Stimulated activated CD4-positive, alpha-beta T cell treated with anti-CD3 and anti-CD28 coated beads, Interleukin-15, amount 100 ng/mL, for 48 hours (primary cell): ENCODE measurements around the gene C1orf216.
"Not testable (repeated sequence)": the region's sequence is repeated elsewhere in the genome, so short reads cannot be mapped to it uniquely, and the experiment has no call there.

Experiments used
- DNase-seq, 2 donors: peaks; one replicate each; pipeline ENCODE4 v3.0.0-alpha.2; 2020; ENCODE audit warnings: low read depth in 2 of 2

Gene C1orf216

DNA sequence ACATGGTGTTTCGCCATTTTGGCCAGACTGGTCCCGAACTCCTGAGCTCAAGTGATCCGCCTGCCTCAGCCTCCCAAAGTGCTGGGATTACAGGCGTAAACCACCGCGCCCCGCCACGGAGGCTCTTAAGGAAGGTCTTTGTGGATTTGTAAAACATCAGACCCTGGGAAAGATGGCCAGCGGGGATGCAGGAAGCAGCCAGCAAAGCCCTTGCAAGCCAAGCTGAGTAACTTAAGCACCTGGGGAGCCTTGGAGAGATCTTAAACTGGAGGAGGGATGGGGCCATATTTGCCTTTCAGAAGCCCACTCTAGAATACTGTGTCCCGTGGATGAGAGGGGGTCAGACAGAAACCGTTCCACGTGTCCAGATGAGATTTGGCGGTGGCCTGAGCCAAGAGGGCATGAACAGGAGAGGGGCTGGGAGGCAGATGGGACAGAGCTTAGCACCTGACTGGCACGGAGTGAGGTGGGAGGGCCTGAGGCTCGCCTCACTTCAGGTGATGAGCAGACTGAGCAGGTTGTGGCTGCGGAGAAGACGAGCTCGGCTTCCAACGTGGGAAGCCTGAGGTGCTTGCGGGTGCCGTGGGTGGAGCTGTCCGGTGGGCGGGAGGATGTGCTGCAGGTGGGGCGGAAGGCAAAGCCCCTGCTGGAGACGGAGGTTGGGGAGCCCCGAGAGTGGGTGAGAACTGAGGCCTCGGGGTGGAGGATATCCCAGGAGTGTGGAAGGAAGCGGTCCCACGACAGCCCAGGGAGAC, 11.7 kb downstream of the C1orf216 start:
- DNase-seq, result no peak

DNA sequence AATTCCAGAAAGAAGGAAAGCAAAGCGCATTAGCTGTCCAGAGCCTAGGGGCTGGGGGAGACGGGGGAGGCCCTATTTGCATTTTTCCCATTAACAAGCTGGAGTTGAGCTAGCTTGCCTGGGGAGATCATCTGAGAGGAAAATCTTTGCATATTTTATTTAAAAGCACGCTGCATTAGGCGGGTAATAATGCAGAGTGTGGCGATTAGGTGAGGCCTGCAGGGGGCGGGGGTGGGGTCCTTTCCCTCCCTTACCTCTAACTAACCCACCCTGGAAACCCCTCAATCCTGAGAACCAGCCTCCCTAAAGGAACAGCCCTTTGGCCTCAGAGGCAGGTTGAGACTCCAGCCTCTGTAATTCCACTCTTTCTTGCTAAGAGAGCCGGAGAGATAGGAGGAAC, 16.2 kb downstream of the C1orf216 start:
- no peak for DNase-seq

DNA sequence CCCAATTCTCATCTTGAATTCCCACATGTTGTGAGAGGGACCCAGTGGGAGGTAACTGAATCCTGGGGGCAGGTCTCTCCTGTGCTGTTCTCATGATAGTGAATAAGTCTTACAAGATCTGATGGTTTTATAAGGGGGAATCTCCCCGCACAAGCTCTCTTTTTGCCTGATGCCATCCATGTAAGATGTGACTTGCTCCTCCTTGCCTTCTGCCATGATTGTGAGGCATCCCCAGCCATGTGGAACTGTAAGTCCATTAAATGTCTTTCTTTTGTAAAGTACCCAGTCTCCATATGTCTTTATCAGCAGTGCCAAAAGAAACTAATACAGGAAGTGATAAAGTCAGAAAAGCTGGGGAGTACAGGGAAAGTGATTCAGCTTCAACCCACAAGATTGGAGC, 19.5 kb downstream of the C1orf216 start:
- DNase-seq, result not testable (repeated sequence)

DNA sequence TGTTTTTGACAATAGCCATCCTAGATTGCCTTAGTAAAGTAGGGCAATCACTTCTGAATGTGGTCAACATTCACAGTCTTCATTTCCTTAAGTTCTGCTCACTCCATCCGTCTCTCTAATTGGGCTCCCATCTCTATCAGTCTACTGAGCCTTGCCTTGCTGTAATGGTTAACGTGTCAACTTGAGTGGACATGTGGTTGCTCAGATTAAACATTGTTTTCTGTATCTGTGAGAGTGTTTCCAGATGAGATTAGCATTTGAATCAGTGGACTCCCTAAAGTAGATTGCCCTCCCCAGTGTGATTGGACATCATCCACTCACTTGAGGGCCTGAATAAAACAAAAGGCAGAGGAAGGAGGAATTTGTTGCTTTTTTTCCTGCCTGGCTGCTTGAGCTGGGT, 26.4 kb downstream of the C1orf216 start:
- DNase-seq, result no peak

DNA sequence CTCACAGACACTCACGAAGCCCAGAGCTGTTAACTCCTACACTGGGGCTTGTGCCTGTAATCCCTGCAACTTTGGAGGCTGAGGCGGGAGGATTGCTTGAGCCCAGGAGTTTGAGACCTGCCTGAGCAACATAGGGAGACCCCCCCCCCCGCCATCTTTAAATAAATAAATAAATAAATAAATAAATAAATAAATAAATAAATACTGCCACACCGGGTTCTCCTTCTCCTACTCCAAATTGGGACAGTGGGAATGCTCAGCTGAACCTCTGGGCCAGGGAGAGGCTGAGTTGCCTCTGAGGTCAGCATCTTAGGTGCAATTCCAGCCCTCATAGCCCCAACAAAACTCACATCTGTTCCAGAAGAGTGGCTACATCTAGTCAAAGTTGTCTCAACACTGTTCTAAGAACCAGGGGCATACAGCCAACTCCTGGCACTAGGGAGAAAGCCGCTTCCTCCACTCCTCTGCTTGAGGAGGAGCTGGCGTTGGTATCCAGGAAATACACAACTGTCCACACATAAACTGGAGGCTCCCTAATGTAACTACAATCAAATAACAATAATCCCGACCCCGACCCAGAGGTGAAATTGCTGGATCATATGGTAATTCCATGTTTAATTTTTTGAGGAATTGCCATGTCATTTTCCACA, 27.0 kb downstream of the C1orf216 start:
- no peak for DNase-seq

DNA sequence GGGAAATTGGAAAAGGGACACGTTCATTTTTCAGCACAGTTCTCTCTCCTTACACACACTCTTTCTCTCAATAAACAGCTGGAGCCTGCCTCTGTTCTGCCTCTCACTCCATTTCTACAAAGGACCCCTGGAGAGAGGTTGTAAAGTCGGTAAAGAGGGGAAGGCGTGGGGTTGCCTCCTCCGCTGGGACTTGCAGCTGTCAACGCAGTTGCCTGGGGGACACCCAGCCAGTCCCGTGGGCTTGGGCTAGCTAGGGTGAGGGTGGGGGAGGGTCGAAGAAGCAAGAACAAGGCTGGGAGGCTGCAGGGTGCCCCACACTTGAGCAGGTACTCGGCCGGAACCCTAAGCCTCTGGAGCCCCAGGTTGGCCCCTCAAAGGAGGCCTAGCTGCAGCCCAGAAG, 27.6 kb downstream of the C1orf216 start:
- no peak for DNase-seq

DNA sequence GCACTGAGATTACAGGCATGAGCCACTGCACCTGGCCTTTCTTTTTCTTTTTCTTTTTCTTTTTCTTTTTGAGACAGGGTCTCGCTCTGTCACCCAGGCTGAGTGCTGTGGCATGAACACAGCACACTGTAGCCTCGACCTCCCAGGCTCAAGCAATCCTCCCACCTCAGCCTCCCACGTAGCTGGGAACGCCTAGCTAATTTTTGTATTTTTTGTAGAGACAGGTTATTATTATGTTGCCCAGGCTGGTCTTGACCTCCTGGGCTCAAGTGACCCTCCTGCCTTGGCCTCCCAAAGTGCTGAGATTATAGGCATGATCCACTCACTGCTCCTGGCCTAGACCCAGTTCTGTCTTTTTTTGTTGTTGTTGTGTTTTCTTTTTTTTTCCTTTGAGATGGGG, 28.6 kb downstream of the C1orf216 start:
- not testable (repeated sequence) for DNase-seq

DNA sequence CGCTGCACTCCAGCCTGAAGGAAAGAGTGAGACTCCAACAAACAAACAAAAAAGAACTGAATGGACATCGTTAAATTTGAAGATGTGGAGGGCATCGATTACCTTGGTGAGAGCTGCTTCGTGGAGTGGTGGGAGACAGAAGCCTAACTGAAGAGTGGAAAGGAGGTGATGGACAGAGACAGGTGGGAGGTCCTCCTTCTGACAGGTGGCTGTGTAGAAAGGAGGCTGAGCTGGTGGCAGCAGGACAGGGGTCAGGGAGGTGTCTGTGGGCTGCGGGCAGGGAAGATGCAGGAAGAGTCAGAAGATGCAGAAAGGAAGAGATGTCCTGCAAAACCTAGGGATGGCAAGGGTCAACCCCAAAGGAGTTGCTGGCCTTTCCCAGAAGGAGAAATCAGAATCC, 30.5 kb downstream of the C1orf216 start:
- DNase-seq, result no peak

DNA sequence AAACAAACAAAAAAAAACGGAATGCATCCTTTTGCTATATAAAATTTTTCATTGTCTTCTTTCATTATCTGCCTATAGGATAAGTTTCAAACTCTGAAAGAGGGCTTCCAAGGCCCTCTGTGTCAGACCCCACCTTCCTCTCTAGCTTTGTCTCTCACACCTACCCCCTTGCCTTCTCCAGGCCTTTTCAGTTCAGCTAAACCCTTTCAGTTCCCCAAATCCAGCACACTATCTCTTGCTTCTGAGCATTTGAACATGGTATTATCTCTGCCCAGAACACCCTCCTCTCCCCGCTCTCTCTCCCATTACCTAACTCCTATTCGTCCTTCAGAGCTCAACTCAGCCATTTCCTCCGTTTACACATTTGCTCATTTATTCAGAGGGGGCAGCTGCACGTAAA, 35.7 kb downstream of the C1orf216 start:
- DNase-seq, result no peak

DNA sequence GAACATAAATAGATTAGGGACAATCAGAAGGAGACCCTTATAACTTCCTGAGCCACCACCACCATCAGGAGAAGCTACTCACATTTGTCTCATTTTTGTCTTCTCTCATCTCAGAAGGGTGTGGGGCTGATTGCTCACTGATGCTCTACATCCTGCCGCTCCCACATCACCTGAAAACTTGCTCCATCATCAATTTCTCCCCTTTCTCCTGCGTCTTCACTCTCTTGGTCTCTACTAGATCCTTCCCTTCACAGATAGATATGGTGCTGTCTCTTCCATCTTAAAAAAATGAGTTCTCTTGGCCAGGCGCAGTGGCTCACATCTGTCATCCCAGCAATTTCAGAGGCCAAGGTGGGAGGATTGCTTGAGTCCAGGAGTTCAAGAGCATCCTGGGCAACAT, 38.4 kb downstream of the C1orf216 start:
- DNase-seq, result no peak

DNA sequence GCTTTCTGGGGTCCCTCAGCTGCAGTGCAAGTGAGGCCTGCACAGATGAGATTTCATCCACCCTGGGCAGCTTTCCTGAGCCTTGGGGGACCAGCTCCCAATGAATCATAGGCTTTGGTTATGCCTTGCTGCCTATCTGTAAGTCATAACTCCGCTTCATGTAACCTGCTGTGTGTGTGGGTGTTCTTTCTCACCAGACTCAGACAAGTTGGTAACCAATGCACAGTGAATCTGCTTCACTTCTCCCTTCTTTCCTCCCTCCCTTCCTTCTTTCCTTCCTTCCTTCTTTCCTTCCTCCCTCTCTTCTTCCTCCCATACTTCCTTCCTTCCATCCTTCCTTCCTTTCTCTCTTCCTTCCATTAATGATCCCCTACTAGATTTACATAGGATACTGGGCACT, 42.9 kb downstream of the C1orf216 start:
- no peak for DNase-seq

DNA sequence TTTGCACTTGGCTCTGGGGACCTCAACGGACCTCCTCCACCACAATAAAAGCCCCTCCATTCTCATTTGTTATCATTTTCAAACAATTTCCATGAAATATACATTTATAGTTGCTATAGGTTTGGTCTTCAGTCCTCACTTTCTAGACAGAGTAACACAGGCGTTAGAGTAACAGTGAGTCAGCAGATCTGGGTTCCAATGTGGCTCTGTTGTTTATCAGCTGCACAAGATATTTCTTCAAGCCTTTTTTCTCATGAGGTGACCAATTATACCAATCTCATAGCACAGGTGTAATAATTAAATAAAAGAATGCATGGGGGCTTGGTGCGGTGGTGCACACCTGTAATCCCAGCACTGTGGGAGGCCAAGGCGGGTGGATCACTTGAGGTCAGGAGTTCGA, 44.6 kb downstream of the C1orf216 start:
- DNase-seq, result no peak

DNA sequence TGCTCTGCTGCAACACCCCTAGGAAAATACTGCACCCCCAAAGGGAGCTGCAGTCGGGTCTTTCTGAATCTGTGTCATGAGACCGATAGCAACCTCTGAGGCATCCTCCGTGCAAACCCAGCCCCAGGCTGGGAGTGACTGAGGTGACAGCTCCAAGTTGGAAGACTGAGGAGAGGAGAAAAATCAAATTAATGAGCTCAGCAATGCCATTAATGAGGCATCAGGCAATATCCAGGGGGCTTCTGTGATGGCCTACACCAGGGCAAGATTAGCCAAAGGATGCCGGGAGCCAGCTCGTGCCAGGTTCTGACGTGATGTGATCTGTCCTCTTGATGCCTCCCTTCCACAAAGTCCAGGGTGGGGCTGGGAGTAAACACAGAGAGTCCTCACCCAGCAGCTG, 46.6 kb downstream of the C1orf216 start:
- DNase-seq, result no peak

DNA sequence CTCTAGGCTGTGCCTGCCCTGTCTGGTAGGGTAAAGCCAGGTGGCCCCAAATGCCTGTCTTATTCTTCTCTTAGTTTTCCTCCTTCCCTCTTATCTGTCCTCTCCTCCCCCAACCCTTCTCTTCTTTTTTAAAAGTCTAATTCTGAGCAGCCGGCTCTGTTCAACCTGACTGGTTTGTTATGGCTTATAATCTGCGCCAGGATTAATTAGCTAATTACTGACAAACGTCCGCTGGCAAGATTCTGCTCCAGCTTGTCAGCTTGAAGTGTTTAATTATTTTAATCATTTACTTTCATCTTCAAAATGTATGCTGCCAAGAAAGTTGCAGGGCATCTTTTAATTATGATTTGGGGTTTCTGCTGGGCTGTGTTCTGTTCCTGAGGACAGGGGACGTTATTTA, 50.2 kb downstream of the C1orf216 start:
- no peak for DNase-seq

DNA sequence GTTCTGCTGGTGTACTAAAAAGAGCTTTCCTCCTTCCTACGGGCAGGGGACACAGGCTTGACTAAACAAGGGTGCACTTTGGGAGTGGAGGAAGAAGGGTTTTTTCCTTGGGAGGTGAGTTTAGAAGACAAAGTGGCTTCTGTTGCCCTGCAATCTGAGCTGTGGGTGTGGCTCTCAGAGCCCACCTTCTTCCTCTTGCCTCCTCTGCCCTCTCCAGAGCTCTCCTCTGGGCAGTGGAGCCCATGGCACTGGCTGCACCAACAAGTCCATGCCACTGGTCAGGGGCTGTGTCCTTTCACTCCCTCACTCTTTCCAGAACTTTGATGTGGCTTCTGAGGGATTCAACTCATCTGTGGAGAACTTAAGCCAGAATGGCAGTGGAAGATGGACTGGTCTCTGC, 51.8 kb downstream of the C1orf216 start:
- DNase-seq, result no peak

DNA sequence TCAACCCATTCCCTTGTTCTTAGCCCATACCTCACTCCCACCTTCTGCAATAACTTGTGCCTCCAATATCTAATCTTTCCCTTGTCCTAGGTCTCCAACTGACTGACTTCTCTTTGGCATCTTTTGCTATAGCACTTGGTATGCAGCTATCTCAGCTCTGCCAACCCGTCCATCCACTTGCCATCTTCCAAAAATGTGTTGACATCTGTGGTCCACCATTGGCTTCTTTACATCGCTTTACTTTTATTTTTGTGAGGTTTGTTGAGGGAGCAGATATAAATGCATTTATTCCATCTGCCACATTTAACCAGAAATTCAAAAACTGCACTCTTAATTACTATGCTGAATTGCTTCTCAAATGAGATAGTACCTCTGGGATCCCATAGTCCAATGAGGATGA, 52.5 kb downstream of the C1orf216 start:
- no peak for DNase-seq
